Muscle layer of colon (tissue), 2 donors: ENCODE results near the gene CTNNBL1.

Source experiments
- H3K27ac ChIP-seq: one replicate; pipeline ENCODE4 v1.7.0; 2013; ENCODE audit warnings: low read depth, mild to moderate bottlenecking, low read length, moderate library complexity
- H3K27me3 ChIP-seq, 2 donors: one replicate each; pipeline ENCODE4 v1.7.0; 2013; ENCODE audit warnings: low read length in 2 of 2, mild to moderate bottlenecking in 2 of 2; ENCODE audit not compliant: insufficient read depth in 2 of 2, control insufficient read depth in 1 of 2
- H3K36me3 ChIP-seq: one replicate; pipeline ENCODE4 v1.7.0; 2013; ENCODE audit warnings: mild to moderate bottlenecking, low read length; ENCODE audit not compliant: insufficient read depth
- H3K4me1 ChIP-seq: one replicate; pipeline ENCODE4 v1.7.0; 2013; ENCODE audit warnings: mild to moderate bottlenecking, low read length; ENCODE audit not compliant: insufficient read depth
- H3K4me3 ChIP-seq, 2 donors: one replicate each; pipeline ENCODE4 v1.7.0; 2013; ENCODE audit warnings: low read length in 2 of 2, low read depth in 1 of 2, mild to moderate bottlenecking in 1 of 2, moderate library complexity in 1 of 2
- H3K9ac ChIP-seq: one replicate; pipeline ENCODE4 v1.7.0; 2013; ENCODE audit warnings: low read length
- H3K9me3 ChIP-seq: one replicate; pipeline ENCODE4 v1.7.0; 2013; ENCODE audit warnings: mild to moderate bottlenecking, low read length
- donor health status: abdominal sarcoma.
- donor health status: Adenocarcinoma of cecum.

CTNNBL1 gene

DNA sequence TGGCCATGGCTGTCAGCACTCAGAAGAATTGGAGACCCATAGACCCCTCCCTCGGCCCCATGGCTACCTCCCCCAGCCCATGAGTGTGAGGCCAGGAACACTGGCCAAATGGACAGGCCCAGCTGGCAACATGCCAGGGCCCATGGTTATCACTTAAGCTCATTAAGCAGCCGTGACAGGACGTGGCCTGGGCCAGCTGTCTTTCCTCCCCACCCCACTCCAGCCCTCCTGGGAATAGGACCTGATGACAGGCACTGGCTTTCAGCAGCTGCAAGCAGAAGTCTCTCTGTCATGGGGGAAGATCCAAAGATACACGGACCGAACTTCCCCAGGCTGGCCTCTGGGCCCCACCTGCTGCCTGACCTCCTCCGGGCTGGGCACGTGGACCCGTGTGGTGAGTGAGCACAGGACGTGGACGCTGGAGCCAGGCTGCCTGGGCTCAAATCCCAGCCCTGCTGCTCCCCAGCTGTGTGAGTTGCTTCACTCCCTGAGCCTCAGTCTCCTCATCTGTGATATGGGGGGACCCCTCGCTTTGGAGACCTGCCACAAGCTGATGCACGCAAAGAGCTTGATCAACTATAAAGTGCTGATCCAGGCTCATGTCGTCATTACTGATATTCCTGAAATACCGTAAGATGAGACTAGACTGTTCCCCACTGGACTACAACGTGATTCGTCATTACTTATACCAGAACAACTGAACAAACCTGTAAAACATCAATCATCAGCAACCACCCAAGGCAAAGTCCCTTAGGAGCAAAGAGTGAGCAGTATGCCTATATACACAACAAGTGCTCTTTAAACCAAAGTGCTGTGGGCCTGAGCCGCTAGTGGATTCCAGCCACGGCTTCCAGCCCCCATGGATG, 187.1 kb downstream of the CTNNBL1 start:
- H3K27ac ChIP-seq = no peak overlapping the region
- H3K4me3 ChIP-seq = no peak overlapping the region
- H3K27me3 ChIP-seq = no peaks in the 10 kb centered on the region
- H3K9me3 ChIP-seq = no peaks in the 10 kb centered on the region
- H3K4me1 ChIP-seq = no peaks in the 10 kb centered on the region
- H3K36me3 ChIP-seq = no peaks in the 10 kb centered on the region
- H3K9ac ChIP-seq = no peak overlapping the region

DNA sequence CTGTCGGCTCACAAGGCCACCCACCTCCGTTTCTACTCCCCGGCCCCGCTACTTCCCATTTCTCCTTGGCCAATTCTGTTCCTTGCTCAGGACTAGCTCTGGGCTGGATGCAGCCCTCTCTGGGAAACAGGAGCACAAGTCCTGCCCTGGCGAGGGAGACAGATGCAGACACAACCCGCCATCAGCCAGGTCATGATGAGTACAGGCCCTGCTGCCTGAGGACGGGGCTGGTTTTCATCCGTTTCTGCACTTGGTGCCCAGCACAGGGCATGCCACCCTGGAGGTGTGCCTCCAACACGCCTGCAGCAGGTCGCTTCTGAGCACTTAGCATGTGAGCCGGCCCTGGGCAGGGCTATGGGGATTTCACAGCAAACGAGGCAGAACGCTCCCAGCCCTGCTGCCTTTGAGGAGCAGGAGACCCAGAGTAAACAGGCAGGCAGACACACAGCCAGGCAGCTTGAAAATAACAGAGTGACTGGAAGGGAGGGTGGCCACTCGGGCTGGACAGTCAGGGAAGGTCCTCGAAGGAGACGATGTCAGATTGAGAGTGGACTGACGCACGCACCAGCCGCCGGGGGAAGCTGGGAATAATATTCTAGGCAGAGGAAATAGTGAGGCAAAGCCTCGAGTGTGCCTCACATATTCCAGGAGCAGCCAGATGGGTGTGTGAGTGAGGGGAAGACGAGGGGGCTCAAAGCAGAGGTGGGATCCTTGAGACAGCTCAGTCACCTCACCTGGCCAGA, 187.9 kb downstream of the CTNNBL1 start:
- H3K27ac ChIP-seq = no peak overlapping the region
- no peaks in the 10 kb centered on the region for H3K4me1 ChIP-seq
- H3K36me3 ChIP-seq = no peaks in the 10 kb centered on the region
- no peaks in the 10 kb centered on the region for H3K9me3 ChIP-seq
- H3K9ac ChIP-seq = no peak overlapping the region
- no peaks in the 10 kb centered on the region for H3K27me3 ChIP-seq
- no peak overlapping the region for H3K4me3 ChIP-seq

GRCh38 chr20:37882961-37883712, 189.3 kb downstream of the CTNNBL1 start:
- H3K4me3 ChIP-seq = no peak overlapping the region
- H3K4me1 ChIP-seq = no peaks in the 10 kb centered on the region
- no peaks in the 10 kb centered on the region for H3K27me3 ChIP-seq

DNA sequence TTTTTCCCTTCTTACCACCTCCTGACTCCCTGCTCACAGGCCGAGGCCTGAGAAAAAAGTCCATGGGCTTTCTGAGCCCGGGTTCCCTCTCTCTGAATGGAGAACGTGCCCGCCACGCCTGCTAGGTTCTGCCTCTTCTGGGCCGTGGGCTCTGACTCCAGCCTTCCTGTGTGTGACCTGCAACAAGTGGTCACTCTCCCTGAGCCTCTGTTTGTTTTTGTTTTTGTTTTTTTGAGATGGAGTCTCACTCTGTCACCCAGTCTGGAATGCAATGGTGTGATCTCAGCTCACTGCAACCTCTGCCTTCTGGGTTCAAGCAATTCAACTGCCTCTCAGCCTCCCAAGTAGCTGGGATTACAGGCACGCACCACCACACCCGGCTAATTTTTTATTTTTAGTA, 191.2 kb downstream of the CTNNBL1 start:
- no peaks in the 10 kb centered on the region for H3K9me3 ChIP-seq
- H3K4me1 ChIP-seq = no peaks in the 10 kb centered on the region
- H3K27me3 ChIP-seq = no peaks in the 10 kb centered on the region
- H3K36me3 ChIP-seq = no peaks in the 10 kb centered on the region
- H3K4me3 ChIP-seq = no peak overlapping the region
- H3K27ac ChIP-seq = no peak overlapping the region
- H3K9ac ChIP-seq = no peak overlapping the region

More at GRCh38 chr20:37882961-37883712, 189.3 kb downstream of the CTNNBL1 start:
- Histone ChIP-seq H3K27ac (no peak overlapping the region), H3K9me3 (no peaks in the 10 kb centered on the region), H3K9ac (no peak overlapping the region), H3K36me3 (no peaks in the 10 kb centered on the region)

DNA sequence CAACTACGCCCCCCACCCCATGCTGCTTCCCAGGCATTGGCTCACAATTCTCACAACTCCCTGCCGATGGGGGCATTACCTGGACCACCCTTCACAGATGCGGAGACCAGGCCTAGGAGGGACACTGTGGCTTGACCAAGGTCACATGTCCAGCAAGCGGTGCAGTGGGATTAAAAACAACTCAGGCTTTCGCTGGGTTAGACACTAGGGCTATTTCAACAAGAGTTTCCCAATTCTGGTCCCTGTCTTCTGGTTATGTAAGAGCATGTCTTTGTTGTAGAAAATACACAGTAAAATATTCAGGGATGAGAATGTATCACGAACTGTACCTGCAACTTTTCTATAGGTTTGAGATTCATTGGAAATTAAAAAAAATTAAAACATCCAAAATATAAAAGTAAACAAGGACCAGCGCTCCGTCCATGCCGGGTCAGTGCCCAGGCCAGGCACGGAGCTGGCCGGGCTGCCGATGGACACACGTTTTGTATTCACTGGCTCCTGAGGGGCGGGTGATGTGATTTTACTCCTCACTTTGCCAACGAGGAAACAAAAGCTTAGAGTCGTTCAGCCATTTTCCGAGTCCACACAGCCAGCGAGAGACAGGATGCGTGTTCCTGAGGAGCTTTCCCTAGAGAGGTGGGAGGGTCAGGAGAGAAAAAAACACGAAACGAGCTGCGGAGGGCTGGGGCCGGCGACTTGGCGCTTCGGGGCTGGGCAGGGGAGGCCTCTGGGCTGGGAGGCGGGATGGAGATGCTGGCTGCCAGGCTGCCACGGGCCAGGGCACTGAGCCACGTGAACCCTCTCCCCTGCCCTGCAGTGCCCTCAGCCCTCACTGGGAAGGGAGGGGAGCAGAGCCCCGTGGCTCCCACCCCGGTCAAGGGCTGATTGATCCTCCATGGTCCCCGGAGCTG, 192.0 kb downstream of the CTNNBL1 start:
- no peaks in the 10 kb centered on the region for H3K27me3 ChIP-seq
- no peak overlapping the region for H3K4me3 ChIP-seq
- no peak overlapping the region for H3K9ac ChIP-seq
- peaks cover 2% of the 10 kb centered on the region for H3K4me1 ChIP-seq
- no peaks in the 10 kb centered on the region for H3K9me3 ChIP-seq
- no peaks in the 10 kb centered on the region for H3K36me3 ChIP-seq
- no peak overlapping the region for H3K27ac ChIP-seq

GRCh38 chr20:37886851-37887297, 193.0 kb downstream of the CTNNBL1 start:
- no peak overlapping the region for H3K4me3 ChIP-seq
- no peak overlapping the region for H3K9ac ChIP-seq
- no peaks in the 10 kb centered on the region for H3K27me3 ChIP-seq
- H3K27ac ChIP-seq = no peak overlapping the region
- peaks cover 8% of the 10 kb centered on the region for H3K4me1 ChIP-seq
- no peaks in the 10 kb centered on the region for H3K36me3 ChIP-seq
- no peaks in the 10 kb centered on the region for H3K9me3 ChIP-seq

DNA sequence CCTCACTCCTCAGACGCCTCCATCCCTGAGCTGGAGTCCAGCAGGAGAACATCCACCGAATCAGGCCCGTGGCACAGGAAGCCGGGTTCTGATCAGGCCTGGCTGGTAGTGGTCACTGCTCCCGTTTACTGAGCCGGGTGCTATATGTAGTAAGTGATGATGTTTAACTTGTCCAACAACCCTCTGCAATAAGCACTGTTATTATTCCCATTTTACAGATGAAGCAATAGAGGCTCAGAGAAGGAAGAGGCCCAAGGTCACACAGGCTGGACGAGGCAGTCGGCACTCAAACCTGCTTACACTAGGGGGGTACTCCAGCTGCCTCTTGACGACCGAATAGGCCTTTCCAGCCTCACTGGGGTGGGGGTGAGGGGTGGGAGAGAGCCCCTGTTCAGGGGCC, 194.8 kb downstream of the CTNNBL1 start:
- no peaks in the 10 kb centered on the region for H3K36me3 ChIP-seq
- no peaks in the 10 kb centered on the region for H3K27me3 ChIP-seq
- no peak overlapping the region for H3K9ac ChIP-seq
- H3K27ac ChIP-seq = no peak overlapping the region
- peaks cover 8% of the 10 kb centered on the region for H3K4me1 ChIP-seq
- H3K9me3 ChIP-seq = no peaks in the 10 kb centered on the region
- no peak overlapping the region for H3K4me3 ChIP-seq

DNA sequence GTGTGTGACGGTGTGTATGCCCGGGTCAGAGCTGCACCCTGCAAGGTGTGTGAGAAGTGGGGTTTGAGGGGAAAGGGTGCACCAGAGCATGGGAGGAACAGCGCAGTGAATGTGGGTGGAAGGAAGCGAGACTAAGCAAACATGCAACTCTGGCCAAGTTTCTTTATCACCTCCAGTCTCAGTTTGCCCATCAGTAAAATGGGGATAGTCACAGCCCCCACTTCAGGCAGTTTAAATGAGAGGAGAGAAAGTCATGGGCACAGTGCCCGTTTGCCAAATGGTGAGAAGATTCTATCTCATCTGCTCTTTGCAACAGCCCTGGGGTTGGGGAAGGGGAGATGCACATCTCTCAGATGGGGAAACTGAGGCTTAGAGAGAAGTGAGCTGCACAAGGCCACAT, 196.3 kb downstream of the CTNNBL1 start:
- Histone ChIP-seq H3K27ac (no peak overlapping the region), H3K4me3 (no peak overlapping the region), H3K9ac (no peak overlapping the region), H3K9me3 (no peaks in the 10 kb centered on the region), H3K27me3 (no peaks in the 10 kb centered on the region), H3K4me1 (peaks cover 8% of the 10 kb centered on the region), H3K36me3 (no peaks in the 10 kb centered on the region)

- H3K27me3 ChIP-seq = no peaks in the 10 kb centered on the region
- no peak overlapping the region for H3K4me3 ChIP-seq
- no peaks in the 10 kb centered on the region for H3K36me3 ChIP-seq
- peaks cover 8% of the 10 kb centered on the region for H3K4me1 ChIP-seq
- H3K27ac ChIP-seq = no peak overlapping the region
- no peak overlapping the region for H3K9ac ChIP-seq
- no peaks in the 10 kb centered on the region for H3K9me3 ChIP-seq
Observed at GRCh38 chr20:37890643-37891042, 196.8 kb downstream of the CTNNBL1 start.

DNA sequence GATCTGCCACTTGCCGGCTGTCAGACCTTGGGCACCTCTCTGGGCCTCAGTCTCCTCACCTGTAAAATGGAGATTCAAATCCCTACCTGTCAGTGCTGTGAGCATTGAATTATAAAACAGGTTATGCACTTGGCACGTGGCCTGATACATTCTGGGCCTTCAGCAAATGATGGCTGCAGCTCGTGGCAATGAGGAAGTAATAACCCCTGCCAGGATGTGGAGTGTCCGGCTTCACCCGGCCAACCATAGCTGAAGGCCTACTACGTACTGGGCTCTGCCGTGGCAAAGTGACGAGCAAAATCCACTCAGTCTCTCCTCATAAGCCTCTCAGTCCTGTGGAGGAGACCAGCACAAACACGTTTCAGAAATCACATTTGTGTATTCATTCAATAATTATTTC, 198.2 kb downstream of the CTNNBL1 start:
- Histone ChIP-seq H3K4me1 (peaks cover 10% of the 10 kb centered on the region), H3K9ac (no peak overlapping the region), H3K36me3 (no peaks in the 10 kb centered on the region), H3K27ac (no peak overlapping the region), H3K4me3 (no peak overlapping the region), H3K27me3 (no peaks in the 10 kb centered on the region), H3K9me3 (no peaks in the 10 kb centered on the region)
